Inflammatory macrophage treated with lipopolysaccharide for 1 hour (primary cell): ENCODE results near the gene DOCK3.
"Not testable (repeated sequence)": the region's sequence is repeated elsewhere in the genome, so short reads cannot be mapped to it uniquely, and the experiment has no call there.

ENCODE experiments used
- DNase-seq, 2 donors: peaks; one replicate each; pipeline ENCODE4 v3.0.0-alpha.2; 2020 to 2022

Gene DOCK3

GRCh38 chr3:50913260-50913659 lies 238.5 kb downstream of the DOCK3 start:
- DNase-seq = no peak

- not testable (repeated sequence) for DNase-seq
Observed at GRCh38 chr3:50922071-50922470, 247.3 kb downstream of the DOCK3 start.

DNA sequence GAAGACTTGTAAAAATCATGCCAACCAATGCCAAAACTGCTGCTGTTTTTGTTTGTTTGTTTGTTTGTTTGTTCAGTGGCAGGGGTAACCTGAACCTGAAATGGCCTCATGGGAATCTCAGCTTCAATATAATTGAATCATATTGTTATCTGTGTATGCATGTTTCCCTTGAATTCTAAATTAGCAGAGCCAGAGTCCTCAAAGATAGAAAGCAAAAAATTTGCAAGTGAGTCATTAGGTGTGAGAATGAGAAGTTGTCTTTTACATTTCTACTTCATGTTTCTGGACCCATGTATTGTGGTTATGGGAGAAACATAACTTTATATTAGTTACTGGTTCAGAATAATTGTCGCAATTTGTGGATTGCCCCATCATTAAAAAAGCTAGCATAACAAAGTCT lies 249.2 kb downstream of the DOCK3 start:
- no peak for DNase-seq

GRCh38 chr3:50924638-50925037 lies 249.9 kb downstream of the DOCK3 start:
- DNase-seq = no peak

- no peak for DNase-seq
Observed at GRCh38 chr3:50926868-50927267, 252.1 kb downstream of the DOCK3 start.

- DNase-seq = no peak
Observed at GRCh38 chr3:50930371-50931208, 255.9 kb downstream of the DOCK3 start.

DNA sequence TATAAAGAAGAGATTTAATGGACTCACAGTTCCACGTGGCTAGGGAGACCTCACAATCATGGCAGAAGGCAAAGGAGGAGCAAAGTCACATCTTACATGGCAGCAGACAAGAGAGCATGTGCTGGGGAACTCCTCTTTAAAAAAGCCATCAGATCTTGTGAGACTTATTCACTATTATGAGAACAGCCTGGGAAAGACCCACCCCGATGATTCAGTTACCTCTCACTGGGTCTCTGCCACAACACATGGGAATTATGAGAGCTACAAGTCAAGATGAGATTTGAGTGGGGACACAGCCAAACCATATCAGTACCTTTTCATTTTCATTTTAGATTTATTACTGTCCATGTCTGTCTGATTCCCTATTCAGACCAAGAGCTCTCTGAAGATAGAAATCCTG lies 258.2 kb downstream of the DOCK3 start:
- peak; percentile 1 to 44 for DNase-seq

- no peak for DNase-seq
Observed at GRCh38 chr3:50936389-50936788, 261.7 kb downstream of the DOCK3 start.

- no peak for DNase-seq
Observed at GRCh38 chr3:50947419-50947818, 272.7 kb downstream of the DOCK3 start.

GRCh38 chr3:50950591-50950990 lies 275.9 kb downstream of the DOCK3 start:
- no peak for DNase-seq

DNA sequence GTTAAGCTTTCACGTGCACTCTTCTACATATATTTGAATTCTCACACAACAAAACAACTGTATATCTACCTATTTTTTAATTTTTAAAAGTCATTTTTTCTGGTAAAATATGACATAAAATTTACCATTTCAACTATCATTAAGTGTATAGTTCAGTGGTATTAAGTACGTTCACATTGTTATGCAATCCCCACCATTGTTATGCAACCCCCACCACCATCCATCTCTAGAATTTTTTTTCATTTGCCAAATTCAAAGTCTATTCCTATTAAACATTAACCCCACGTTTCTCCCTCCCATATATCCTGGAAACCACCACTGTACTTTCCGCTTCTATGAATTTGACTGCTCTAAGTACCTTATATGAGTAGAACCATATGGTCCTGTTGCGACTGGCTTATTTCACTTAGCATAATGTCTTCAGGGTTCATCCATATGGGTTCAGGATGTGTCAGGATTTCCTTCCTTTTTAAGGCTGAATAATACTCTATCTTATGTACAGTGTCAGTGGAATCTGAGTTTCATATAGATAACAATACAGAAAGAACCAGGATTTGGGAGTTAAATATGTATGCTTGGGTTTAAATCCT lies 279.2 kb downstream of the DOCK3 start:
- no peak for DNase-seq

DNA sequence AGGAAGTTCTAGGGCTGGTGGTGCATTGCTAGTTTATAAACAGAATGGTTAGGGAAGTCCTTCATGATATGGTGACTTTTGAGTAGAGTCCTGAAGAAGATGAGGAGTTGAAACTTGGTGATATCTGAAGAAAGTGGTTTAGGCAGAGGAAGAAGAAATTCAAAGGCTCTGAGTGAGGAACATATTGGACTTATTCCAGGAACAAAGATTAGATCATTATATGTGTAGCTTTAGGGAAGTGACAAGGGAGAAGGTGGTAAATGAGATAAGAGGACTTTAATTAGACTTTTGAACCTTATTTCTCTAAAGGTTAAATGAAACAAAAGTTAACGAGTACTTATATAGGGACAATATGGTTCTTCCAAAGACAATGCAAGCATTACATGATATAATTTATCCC lies 286.7 kb downstream of the DOCK3 start:
- DNase-seq = peak in 1 of 2 donors; percentile 6

- peak; percentile 30 to 59 for DNase-seq
Observed at GRCh38 chr3:50971487-50971924, 296.8 kb downstream of the DOCK3 start.

DNA sequence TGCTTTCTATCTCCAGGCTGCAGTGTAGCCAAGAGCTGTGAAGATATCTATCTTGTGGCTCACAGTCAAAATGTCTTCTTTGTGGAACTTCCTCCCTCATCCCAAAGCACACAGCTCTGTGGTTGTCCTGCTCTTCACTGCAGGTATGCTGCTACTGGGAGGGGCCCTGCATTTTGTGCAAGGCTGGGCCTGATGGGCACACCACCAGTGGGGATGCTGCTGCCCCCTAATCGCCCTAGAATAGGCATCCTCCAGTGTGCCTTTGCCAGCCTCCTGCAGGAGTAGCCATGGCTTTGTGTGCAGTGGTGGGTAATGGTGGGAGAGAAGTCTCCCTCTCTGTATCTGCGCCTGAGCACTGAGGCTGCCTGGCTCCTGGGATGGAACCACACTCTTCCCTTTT lies 297.3 kb downstream of the DOCK3 start:
- DNase-seq = no peak

DNA sequence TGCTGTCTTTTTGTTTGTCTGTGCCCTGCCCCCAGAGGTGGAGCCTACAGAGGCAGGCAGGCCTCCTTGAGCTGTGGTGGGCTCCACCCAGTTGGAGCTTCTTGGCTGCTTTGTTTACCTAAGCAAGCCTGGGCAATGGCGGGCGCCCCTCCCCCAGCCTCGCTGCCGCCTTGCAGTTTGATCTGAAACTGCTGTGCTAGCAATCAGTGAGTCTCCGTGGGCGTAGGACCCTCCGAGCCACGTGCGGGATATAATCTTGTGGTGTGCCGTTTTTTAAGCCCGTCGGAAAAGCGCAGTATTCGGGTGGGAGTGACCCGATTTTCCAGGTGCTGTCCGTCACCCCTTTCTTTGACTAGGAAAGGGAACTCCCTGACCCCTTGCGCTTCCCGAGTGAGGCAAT lies 303.9 kb downstream of the DOCK3 start:
- not testable (repeated sequence) for DNase-seq

- DNase-seq = no peak
Observed at GRCh38 chr3:50978991-50979667, 304.4 kb downstream of the DOCK3 start.

DNA sequence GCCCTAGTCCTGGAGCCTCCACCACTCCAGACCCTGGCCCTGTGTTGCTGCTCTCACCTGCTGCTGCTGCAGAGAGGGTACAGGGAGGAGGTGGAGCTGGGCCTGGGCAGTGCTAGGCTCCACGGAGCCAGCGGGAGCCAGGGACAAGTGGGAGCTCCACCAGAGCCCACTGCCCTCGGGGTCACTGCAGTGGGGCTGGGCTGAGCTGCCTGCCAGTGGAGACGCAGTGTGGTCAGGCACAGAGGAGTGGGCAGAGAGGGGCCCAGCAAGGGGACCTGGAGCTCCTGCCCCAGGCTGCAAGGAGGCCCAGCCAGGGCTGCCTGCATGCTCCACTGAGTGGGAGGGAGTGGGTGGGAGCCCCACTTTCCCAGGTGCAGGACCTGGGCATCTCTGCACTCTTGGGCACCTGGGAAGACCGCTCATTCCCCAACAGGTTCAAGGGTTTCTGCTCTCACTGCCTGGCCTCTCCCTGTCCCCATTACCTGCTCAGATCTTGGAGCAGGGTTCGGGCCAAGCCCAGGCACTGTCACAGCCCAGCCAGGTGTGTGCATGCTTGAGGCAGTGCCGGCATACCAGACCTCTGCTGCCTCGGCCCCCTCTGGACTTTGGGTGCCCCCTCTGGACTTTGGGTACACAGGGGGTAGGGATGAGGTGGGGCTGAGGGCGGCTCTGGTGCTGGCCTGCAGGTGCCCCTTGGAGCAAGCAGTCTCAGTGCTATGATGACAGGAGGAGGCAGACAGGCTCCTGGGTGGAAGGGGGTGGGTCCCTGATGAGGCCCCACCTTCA lies 308.0 kb downstream of the DOCK3 start:
- no peak for DNase-seq

DNA sequence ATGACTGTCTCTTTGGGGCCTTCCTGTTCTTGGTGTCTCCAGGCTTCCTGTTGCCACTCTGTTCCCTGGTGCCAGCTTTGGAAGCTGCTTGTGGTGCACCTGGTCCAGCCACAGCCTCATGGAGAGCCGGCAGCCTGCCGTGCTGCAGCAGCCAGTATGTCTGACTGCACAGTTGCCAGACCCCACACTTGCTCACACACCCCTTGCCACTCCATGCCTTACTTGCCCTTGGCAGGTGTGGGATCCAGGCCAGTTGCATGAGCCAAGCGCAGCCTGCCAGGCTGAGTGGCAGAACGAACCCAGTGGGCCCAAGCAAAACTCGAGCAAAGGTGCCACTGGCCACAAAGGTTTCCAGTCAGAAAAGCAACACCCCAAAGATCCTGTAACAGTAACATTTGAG lies 309.2 kb downstream of the DOCK3 start:
- DNase-seq = no peak

DNA sequence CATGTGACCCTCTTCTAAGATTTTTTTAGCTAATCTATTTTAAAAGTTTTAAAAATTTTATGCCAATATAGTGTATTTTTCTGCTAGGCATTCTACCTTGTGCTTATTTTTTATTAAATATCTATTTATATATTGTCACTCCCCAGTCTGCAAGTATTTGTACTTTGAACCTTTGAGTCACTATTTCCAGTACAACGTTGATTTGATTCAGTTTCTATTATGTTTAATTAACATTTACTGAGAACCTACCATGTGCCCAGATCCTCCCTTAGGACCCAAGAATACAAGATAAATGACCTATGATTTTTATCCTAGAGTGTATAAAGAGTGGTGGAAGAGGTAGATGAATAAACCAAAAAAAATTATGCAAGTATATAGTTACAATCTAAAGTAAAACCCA lies 311.2 kb downstream of the DOCK3 start:
- no peak for DNase-seq

DNA sequence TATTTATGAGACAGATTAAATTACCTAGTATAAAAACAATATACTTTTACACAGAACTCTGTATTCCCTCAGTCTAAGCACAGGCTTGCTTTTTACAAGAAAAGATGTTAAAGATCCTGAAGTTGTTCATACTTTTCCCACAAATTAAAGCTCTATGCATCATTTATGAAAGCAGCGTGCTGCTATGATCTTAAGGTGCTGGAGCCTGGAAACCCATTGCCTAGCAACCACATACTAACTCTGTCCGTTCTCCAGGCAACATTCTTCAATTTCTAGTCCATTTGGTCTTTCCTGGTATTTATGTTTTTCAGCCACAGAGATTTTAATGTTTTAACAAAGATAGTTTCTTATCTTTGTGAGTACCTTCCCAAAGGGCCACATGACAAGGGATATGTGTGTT lies 312.0 kb downstream of the DOCK3 start:
- DNase-seq = no peak

DNA sequence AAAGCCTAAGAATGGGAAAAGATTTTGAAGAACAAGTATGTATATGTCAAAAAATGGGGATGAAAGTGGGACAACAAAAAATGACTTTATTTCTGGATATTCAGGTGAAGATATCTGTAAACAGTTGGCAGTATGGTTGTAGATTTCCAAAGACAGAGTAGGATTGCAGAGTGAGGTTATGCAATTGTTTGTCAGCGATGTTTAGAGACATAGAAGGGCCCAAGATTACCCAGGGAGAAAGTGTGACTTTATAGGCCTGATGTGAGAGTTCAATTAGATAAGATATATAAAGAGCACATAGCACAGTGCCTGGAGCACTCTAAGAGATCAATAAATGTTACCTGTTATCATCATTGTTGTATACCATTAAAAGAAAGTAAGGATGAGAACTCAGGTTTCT lies 319.8 kb downstream of the DOCK3 start:
- no peak for DNase-seq

DNA sequence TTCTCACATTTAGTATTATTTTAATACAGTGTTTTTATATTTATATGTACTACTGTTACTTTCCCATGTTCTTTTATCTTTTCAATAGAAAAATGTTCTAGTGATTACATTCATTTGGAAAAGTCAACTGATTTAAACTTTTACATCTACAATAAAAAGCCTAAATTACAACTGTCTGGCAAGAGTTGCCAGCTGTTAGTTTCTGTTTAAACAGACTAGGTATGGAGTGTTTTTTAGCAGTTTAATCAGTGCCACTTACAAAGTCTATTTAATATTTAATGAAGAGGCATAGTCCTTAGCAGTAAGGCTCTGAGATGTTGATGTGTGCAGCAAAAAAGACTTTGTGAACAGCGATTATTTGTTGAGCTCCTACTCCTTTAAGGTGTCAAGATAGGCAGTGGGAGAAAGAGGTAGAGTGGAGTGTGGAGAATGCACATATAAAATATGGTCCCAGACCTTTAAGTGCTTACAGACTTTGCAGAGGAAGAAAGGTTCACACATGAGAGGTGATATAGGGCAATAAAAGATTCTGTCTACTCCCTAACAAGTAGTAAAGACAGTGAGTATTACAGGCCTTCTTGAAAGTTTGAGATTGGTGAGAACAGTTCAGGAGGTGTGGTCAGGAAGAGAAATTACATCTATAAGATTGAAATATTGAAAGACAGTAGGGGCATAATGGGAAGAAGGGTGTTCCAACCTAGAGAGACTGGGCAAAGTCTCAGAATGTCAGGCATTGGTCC lies 320.5 kb downstream of the DOCK3 start:
- no peak for DNase-seq
